GM21717 (cell line): ENCODE results near the gene CUTC.
A peak's percentile ranks its signal among the peaks of the same experiment; 100 is the strongest.
"Not testable (repeated sequence)": the region's sequence is repeated elsewhere in the genome, so short reads cannot be mapped to it uniquely, and the experiment has no call there.

Experiments
- ATAC-seq: cut with Tn5 transposase; IDR thresholded peaks from one replicate; pipeline ENCODE4 v1.9.1; 2021; ENCODE audit warnings: mild to moderate bottlenecking, moderate library complexity; ENCODE audit not compliant: unreplicated experiment

CUTC gene

GRCh38 chr10:99742254-99742653 lies 10.2 kb downstream of the CUTC start:
- ATAC-seq: no peak

- no peak for ATAC-seq
Measured at GRCh38 chr10:99742701-99743100, 10.7 kb downstream of the CUTC start.

DNA sequence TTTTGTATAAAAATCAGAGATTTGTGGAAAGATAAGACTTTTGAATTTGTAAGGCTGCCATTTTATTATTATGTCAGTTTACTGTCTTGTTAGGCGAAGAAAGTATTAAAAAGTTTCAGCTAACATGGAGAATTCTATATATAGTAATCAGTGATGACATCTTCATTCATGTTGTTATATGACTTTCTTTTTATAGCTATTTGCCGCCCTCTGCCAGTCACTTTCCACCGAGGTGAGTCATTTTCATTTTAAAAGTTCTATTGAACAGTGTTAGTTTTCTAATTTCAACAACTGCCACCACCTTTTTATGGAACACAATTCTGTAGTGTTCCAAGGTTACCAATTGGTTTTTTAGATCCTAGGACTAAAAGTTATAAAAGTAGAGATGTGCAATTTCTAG lies 11.8 kb downstream of the CUTC start:
- ATAC-seq: no peak

- not testable (repeated sequence) for ATAC-seq
Measured at GRCh38 chr10:99746166-99746565, 14.1 kb downstream of the CUTC start.

DNA sequence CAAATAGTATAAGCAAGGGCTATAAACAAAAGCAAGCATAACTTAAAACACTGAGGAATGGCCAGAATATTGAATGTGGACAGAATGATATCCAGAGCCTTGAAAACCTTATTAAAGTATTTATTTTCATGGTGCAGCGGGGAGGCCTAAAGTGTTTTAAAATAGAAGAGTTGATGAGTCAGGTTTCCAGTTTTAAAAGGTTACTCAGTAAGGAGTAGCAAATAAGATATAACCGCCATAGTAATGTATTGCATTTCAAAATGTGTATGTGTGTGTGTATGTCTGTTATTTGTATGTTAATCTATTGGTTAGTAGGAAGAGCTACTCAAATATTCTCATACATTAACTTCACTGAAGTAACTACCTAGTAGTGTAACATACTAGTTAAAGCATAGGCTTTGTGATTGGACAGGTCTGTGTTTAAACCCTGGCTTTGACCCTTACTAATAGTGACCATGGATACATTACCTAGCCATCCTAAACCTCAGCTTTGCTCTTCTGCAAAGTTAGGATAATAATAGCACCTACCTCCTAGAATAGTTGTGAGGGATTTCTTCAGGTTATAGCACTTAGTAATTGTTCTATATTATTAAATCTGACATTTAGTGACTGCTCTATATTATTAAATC lies 16.9 kb downstream of the CUTC start:
- ATAC-seq: no peak

DNA sequence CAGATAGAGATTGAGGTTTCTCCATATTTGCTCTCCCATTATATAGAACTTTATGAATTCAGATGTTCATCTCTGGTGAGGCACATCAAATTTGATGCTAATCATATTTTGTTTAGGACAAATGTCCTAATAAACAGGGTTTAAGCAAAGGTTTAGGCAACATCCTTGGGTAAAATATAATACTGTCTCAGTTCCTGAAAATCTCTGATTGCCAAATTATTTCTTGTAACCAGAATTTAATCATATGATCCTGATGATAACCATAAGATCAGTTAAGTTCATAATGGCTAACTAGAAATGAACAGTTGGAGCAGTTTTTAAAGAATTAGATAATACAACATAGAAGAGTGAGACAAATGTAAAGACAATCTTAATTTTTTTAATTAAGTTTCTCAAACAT lies 18.6 kb downstream of the CUTC start:
- ATAC-seq: no peak

DNA sequence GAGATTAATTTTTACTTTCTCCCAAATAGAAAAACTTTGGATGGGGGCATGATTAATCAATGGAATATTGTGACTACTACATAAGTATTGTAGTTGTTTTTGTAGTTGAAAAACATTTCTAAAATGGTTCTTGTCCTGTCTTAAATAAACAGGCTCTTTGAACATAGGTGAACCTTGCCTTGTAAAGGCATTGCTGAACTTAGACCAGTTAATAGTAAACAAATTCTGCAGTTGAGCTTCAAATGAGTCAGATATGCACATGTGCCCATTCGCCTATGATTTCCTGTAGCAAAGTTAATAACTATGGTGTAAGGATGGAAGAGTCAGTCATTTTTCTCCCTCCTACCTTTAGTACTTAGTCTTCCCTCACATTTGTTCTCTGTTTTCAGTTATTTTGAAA lies 22.6 kb downstream of the CUTC start:
- no peak for ATAC-seq

DNA sequence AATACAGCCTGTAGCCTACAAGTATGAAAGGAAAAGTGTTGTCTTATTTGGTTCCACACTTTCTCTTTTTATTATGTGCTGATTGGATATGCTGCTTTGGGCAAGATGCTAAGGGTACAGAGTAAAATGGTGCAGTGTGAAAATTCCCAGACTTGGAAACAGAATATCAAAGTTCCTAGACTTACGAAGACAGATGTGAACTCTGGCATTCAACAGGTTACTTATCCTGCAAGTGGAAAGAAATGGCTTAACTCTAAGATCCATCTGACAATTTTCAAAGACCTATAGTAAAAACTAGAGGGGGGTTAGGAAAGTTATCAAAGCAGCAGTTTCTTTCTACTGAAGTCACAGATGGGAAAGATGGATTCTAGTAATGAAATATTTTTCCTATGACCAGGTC lies 24.1 kb downstream of the CUTC start:
- ATAC-seq: no peak

DNA sequence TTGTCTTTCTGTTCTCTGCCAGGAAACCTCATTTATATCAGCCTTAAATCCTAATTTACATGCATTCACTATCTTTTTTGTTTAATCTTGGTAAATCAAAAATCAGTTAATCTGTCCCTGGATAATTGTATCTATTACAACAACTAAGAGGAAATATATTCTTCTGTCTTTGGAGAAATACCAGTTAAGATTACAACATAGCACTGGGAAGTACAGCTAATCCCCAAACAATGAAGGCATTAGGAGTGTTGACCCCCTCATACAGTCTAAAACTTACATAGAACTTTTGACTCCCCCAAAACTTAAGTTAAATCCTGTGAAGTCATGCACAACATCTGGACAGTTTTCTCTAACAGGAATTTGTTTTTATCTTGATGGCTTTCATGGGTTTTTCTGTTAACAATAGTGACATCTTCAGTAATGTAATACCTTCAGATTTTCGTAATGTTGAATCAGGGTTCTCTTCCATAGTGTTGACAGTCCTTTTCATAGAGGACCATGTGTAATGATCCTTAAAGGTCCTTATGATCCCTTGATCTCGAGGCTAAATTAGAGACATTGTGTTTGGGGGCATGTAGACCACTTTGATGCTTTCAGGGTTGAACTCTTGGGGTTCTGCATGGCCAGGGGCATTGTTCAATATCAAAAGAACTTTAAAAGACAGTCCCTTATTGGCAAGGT lies 26.3 kb downstream of the CUTC start:
- no peak for ATAC-seq

DNA sequence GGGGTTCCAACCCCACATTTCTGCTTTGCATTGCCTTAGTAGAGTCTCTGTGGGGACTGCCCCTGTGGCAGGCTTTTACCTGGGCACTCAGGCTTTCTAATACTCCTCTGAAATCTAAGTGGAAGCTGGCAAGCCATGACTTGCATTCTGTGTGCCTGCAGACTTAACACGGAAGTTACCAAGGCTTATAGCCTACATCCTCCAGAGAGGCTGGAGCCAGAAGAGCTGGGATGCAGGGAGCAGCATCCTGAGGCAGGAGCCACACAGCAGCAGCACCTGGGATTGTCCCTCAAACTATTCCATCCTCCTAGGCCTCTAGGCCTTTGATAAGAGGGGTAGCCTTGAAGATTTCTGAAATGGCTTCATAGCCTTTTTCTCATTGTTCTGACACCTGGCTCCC lies 28.3 kb downstream of the CUTC start:
- no peak for ATAC-seq

- no peak for ATAC-seq
Measured at GRCh38 chr10:99761365-99761764, 29.3 kb downstream of the CUTC start.

DNA sequence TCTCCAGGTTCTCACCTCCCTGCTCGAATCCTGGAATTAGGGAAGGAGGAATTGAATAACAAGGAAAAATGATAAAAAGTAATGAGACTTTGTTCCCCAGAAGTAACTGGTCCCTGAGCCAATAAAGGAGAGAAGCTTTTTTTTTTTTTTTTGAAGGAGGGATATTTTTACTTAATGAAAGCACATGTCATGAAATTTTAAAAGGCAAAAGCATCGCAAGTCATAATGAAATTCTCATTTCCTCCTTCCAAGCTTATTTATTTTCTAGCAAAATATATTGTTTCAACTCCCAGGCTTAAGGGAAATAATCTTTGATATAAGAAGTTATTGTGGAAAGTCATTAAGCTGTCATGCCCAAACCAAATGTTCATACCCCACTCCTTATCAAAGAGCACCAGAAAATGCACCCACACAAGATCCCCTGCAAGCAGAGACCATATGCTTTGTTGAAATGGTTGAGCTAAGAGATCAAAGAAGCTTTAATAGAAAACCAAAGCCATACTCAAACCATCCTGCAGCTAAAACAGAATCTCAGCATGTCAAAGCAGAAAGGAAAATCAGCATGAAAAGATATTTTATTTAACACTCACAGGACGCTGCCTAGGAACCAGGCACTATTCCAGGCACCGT lies 33.8 kb downstream of the CUTC start:
- ATAC-seq: no peak

GRCh38 chr10:99766302-99766681 lies 34.3 kb downstream of the CUTC start:
- ATAC-seq: peak; percentile 80

DNA sequence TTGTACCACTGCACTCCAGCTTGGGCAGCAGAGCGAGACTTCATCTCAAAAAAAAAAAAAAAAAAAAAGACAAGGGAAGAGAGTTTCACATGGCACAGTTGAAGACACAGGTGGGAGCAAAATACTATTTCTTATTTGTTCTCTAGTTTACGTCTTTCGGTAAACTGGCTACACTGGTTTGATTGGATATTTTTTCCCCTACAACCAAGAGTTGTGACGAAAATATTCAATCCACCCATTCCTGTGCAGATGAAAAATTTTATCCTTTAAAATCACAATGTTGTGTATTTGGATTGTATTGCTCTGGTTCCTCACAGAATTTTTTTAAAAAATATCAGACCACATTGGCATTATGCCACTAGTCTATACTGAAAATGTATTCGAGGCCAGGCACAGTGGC lies 35.9 kb downstream of the CUTC start:
- no peak for ATAC-seq

- no peak for ATAC-seq
Measured at GRCh38 chr10:99768556-99768955, 36.5 kb downstream of the CUTC start.

DNA sequence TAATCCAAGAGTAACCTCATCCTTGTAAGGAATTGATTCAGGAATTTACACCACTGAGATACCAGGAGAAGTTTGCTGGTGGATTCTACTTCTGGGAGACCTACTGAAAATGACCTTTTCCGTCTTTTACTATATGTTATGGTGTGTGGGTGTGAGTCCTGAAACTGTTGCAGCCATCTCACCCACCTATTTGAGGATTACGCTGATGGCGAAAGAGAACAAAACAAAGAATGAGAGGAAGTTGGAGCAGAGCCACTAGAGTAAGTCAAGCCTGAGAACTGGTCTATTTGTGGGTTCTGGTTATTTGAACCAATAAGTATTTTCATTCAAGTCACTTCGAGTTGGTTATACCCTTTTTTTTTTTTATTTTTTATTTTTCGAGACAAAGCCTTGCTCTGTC lies 37.7 kb downstream of the CUTC start:
- ATAC-seq: no peak

- ATAC-seq: no peak
Measured at GRCh38 chr10:99770408-99771045, 38.5 kb downstream of the CUTC start.

DNA sequence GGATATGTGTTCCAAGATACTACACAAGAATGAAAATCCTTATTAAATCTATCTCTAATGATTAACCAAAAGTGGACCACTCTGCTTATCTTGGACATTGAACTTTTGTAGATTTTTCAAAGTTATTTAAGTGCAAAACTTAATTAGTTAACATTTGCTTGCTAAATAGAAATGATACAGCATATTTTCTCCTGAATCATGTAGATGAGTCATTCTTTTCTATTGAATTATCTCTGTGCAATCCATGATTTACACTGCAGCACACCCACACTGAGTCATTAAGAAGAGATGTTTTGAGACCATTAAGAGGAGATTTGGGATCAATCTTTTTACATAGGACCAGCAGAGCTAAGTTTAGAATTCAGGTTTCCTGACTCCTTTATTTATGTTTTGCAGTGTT lies 43.8 kb downstream of the CUTC start:
- ATAC-seq: no peak

- ATAC-seq: no peak
Measured at GRCh38 chr10:99777918-99778714, 46.1 kb downstream of the CUTC start.

- ATAC-seq: no peak
Measured at GRCh38 chr10:99779335-99779734, 47.3 kb downstream of the CUTC start.

DNA sequence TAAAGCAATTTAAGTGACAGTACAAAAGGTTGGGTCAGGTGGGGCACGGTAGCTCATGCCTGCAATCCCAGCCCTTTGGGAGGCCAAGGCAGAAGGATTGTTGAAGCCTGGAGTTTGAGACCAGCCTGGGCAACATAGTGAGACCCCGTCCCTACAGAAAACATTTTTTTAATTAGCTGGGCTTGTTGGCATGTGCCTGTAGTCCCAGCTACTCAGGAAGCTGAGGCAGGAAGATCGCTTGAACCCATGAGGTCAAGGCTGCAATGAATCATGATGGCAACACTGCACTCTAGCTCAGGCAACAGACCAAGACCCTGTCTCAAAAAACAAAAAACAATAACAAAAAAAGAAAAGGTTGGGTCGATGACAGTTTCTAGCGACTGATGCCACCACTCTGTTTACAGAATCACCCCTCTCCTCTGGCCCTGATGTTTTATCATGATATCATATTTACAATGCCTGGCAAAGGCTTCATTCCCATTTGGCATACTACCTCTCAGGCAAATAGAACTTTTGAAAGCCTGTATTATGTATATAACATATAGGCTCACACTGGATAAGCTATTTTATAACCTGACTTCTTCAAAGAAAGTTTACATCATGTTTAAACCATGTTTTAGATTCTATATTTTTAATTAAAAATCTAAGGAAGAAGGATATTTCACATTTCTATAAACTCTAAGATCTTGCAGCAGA lies 49.8 kb downstream of the CUTC start:
- no peak for ATAC-seq
